AG04449 (cell line): ENCODE results near the gene SEC63.
"Not testable (repeated sequence)": the region's sequence is repeated elsewhere in the genome, so short reads cannot be mapped to it uniquely, and the experiment has no call there.

Experiments used
- CTCF ChIA-PET: fragments of 350-600 bp; formaldehyde crosslinking; extraction: SDS; loops from one replicate; lab custom pipeline; 2021; ENCODE audit warnings: antibody characterized with exemption; lab: Yijun Ruan, JAX
- POLR2A ChIA-PET: fragments of 400-600, 350-600 bp; formaldehyde crosslinking; extraction: SDS; loops from one replicate; lab custom pipeline; 2020; ENCODE audit warnings: antibody characterized with exemption, inconsistent platforms; lab: Yijun Ruan, JAX
- DNase-seq: peaks from one replicate; pipeline ENCODE4 v3.0.0-alpha.2; 2010; ENCODE audit warnings: low read depth, low spot score
- H3K4me3 ChIP-seq: 2 replicates; pipeline ENCODE4 v1.5.1; 2011; ENCODE audit warnings: low read depth, mild to moderate bottlenecking, control low read depth, low read length
- TF ChIP-seq, protein P1 (sequence below): IDR thresholded peaks from one replicate; pipeline ENCODE4 v1.5.1; 2011; ENCODE audit warnings: mild to moderate bottlenecking, moderate library complexity, low read length, control low read depth, inconsistent platforms; ENCODE audit not compliant: insufficient read depth; ENCODE audit errors: missing control alignments

SEC63 gene

DNA sequence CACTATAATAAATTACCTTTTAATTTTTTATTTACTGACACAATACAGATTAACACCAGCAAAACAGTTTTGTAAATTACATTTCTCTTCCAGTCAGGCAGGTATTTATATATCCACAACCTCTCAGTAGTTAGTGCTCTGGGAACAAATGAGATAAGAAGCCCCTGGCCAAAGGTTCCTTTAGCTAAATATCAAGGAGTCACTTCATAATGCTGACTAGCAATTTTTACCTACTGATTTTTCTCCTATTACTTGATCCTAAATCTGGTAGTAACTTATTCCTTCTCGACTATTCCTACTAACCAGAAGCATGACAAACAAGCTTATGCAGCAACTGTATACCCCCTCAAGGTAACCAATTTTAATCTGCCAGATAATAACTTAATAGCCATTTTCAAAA lies 46.3 kb downstream of the SEC63 start:
- no peak for DNase-seq
- TF ChIP-seq, protein P1, sequence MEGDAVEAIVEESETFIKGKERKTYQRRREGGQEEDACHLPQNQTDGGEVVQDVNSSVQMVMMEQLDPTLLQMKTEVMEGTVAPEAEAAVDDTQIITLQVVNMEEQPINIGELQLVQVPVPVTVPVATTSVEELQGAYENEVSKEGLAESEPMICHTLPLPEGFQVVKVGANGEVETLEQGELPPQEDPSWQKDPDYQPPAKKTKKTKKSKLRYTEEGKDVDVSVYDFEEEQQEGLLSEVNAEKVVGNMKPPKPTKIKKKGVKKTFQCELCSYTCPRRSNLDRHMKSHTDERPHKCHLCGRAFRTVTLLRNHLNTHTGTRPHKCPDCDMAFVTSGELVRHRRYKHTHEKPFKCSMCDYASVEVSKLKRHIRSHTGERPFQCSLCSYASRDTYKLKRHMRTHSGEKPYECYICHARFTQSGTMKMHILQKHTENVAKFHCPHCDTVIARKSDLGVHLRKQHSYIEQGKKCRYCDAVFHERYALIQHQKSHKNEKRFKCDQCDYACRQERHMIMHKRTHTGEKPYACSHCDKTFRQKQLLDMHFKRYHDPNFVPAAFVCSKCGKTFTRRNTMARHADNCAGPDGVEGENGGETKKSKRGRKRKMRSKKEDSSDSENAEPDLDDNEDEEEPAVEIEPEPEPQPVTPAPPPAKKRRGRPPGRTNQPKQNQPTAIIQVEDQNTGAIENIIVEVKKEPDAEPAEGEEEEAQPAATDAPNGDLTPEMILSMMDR = no peak
- H3K4me3 ChIP-seq = no peak overlapping the region
- ChIA-PET POLR2A (no interaction called here), CTCF (interaction anchor here (0.5 to 0.8 kb wide), 2 partner anchors 12 to 138 kb away, joined by 3 to 4 read pairs; no protein-coding TSS in a partner anchor)

DNA sequence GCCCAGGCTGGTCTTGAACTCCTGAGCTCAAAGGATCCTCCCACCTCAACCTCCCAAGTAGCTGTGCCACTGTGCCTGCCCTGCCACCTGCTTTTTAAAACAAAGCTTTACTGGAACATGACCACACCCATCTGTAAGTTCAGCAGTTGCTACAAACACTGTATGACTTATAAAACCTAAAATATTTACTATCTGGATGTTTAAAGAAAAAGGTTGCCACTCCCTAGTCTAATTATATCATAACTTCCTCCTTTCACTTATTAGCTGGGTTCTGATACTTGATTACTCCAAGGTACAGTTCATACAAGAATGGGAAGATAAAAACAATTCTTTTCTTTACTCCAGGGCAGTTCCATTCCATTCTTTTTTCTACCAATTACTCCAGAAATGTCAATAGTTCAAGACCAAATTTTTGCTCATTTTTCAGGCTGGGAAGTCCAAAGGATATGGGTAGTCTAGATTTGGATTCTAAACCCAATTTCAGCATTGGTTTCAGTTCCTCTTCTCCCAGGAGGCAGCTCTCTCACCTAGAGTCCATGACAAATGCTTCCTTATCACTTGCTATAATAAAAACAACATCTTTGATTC lies 63.1 kb downstream of the SEC63 start:
- CTCF ChIA-PET = interaction anchor here (1.4 kb wide), 1 partner anchor 11 kb away, joined by 3 read pairs; no protein-coding TSS in a partner anchor
- POLR2A ChIA-PET = no interaction called here
- no peak for DNase-seq

DNA sequence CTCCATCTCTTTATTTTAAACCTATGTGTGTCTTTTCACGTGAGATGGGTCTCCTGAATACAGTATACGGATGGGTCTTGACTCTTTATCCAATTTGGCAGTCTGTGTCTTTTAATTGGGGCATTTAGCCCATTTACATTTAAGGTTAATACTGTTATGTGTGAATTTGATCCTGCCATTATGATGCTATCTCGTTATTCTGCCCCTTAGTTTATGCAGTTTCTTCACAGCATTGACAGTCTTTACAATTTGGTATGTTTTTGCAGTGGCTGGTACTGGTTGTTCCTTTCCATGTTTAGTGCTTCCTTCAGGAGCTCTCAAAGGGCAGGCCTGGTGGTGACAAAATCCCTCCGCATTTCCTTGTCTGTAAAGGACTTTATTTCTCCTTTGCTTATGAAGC lies 67.6 kb downstream of the SEC63 start:
- H3K4me3 ChIP-seq, DNase-seq, POLR2A ChIA-PET, CTCF ChIA-PET: not testable (repeated sequence)

More for the DNA sequence above, 63.1 kb downstream of the SEC63 start:
- TF ChIP-seq, protein P1 = no peak
- no peak overlapping the region for H3K4me3 ChIP-seq

DNA sequence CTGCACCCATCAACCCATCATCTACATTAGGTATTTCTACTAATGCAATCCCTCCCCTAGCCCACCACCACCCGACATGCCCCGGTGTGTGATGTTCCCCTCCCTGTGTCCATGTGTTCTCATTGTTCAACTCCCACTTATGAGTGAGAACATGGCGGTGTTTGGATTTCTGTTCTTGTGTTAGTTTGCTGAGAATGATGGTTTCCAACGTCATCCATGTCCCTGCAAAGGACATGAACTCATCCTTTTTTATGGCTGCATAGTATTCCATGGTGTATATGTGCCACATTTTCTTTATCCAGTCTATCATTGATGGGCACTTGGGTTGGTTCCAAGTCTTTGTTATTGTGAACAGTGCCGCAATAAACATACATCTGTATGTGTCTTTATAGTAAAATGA lies 72.1 kb downstream of the SEC63 start:
- POLR2A ChIA-PET, DNase-seq, CTCF ChIA-PET, H3K4me3 ChIP-seq: not testable (repeated sequence)

DNA sequence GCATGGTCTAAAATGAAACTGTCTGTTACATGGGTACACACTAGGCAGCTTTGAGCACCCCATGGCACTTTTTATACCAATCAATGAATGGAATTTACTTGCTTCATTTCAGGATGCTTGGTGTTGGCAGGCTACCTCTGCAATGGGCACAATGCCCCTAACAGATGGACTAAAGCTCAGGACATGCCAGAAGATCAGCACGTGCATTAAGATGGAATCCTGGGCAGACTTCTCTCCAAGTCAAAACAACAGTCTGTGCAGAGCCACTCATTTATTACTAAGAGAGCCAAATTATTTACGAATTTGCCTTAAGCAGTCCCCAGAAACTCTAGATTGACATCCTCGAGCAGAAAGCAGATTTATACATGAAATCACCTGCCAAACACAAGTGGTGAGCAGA lies 78.1 kb downstream of the SEC63 start:
- TF ChIP-seq, protein P1 = no peak
- CTCF ChIA-PET = interaction anchor here (1.6 to 2.2 kb wide), 2 partner anchors 12 kb away, joined by 5 to 10 read pairs; no protein-coding TSS in a partner anchor
- POLR2A ChIA-PET = no interaction called here

DNA sequence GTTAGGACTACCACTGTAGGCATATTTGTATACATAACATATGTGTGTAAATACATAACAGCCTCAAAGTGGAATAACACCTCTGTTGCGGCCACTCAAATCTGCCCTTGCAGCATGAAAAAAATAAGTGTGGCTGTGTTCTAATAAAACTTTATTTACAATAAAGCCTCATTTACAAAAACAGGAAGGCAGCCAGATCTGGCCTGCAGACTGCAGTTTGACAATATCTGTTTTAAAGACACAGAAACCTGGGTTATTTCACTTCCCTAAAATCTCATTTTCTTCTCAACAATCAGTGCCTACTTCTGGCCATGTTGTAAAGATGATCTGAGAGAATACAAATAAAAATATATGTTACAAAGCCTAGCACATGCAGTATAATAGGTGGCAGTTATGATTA lies 80.0 kb downstream of the SEC63 start:
- DNase-seq = no peak
- H3K4me3 ChIP-seq = no peak overlapping the region
- ChIA-PET CTCF (no interaction called here), POLR2A (no interaction called here)
- TF ChIP-seq, protein P1 = no peak

More for the DNA sequence above, 78.1 kb downstream of the SEC63 start:
- no peak overlapping the region for H3K4me3 ChIP-seq
- DNase-seq = no peak

DNA sequence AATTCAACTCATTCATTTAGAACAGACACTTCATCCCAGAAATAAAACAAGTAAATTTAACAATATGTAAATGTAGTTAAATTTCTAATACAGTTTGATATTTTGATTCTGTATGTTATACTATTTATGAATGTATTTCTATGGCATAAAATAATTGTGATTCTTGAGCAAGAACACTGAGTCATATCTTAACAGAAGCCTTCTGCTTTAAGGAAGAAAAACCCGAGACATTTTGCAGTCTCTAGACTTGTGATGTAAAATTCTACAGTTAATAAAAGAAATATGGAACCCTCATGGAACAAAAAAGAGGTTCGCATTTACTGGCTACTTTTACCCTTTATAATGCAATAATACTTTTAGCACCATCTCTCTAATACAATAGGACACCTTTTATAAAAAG lies 86.0 kb downstream of the SEC63 start:
- TF ChIP-seq, protein P1 = no peak
- no peak overlapping the region for H3K4me3 ChIP-seq
- DNase-seq = no peak
- CTCF ChIA-PET = no interaction called here
- POLR2A ChIA-PET = no interaction called here

DNA sequence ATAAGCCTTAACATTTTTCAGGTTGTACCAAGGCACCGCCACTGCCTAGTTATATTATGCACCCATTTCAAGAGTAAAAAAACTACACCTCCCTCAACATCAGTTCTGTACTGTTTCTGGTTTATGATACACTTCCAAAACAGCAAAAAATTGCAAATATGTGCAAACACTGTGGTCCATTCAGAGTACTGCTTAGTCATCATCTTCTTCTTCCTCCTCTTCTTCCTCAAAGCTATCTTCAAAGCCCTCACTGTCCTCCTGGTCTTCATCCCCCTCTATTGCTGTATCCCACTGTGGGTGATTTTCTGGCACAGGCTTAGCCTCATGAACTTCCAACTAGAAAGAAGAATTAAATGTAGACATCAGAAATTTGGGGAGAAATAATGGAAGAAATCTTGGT lies 86.5 kb downstream of the SEC63 start:
- DNase-seq, H3K4me3 ChIP-seq, POLR2A ChIA-PET: not testable (repeated sequence)
- CTCF ChIA-PET = interaction anchor here (6.0 kb wide), 1 partner anchor 23 kb away, joined by 37 read pairs; no protein-coding TSS in a partner anchor
